HG02588 (cell line): ENCODE results near the gene SLC9A5.

Experiments
- ATAC-seq: cut with Tn5 transposase; IDR thresholded peaks from one replicate; pipeline ENCODE4 v1.9.1; 2021; ENCODE audit warnings: mild to moderate bottlenecking, moderate library complexity; ENCODE audit not compliant: unreplicated experiment

SLC9A5 gene

GRCh38 chr16:67255553-67256221 lies 6.9 kb downstream of the SLC9A5 start:
- ATAC-seq = no peak

GRCh38 chr16:67256701-67257230 lies 8.0 kb downstream of the SLC9A5 start:
- no peak for ATAC-seq

GRCh38 chr16:67257486-67258160 lies 8.8 kb downstream of the SLC9A5 start:
- ATAC-seq = no peak

GRCh38 chr16:67258161-67258835 lies 9.5 kb downstream of the SLC9A5 start:
- no peak for ATAC-seq

GRCh38 chr16:67259705-67260104 lies 10.9 kb downstream of the SLC9A5 start:
- no peak for ATAC-seq

- no peak for ATAC-seq
These were observed 11.8 kb downstream of the SLC9A5 start for GRCh38 chr16:67260426-67261063.

GRCh38 chr16:67263201-67263600 lies 14.4 kb downstream of the SLC9A5 start:
- ATAC-seq = no peak

- no peak for ATAC-seq
These were observed 15.5 kb downstream of the SLC9A5 start for GRCh38 chr16:67264277-67264676.

- no peak for ATAC-seq
These were observed 16.1 kb downstream of the SLC9A5 start for GRCh38 chr16:67264866-67265265.

GRCh38 chr16:67265834-67266233 lies 17.1 kb downstream of the SLC9A5 start:
- no peak for ATAC-seq

- ATAC-seq = no peak
These were observed 19.4 kb downstream of the SLC9A5 start for GRCh38 chr16:67268136-67268579.

GRCh38 chr16:67269766-67270165 lies 21.0 kb downstream of the SLC9A5 start:
- no peak for ATAC-seq

- ATAC-seq = no peak
These were observed 22.2 kb downstream of the SLC9A5 start for GRCh38 chr16:67270931-67271338.

- ATAC-seq = no peak
These were observed 22.7 kb downstream of the SLC9A5 start for GRCh38 chr16:67271446-67271845.

GRCh38 chr16:67275321-67275720 lies 26.5 kb downstream of the SLC9A5 start:
- ATAC-seq = no peak

GRCh38 chr16:67277294-67277998 lies 28.7 kb downstream of the SLC9A5 start:
- no peak for ATAC-seq

- ATAC-seq = no peak
These were observed 29.4 kb downstream of the SLC9A5 start for GRCh38 chr16:67277999-67278772.

- peak; percentile 25 for ATAC-seq
These were observed 30.1 kb downstream of the SLC9A5 start for GRCh38 chr16:67278773-67279295.

- ATAC-seq = peak; percentile 72
These were observed 30.7 kb downstream of the SLC9A5 start, which contains the start of gene PLEKHG4 for GRCh38 chr16:67279296-67280089. TSS of gene PLEKHG4 (plus strand) at chr16:67279532. CDS start at chr16:67280045, 513 bp downstream.
